Heart left ventricle (tissue), 13 donors: Measurements from ENCODE around the gene ZNF280B.
A peak's percentile ranks its signal among the peaks of the same experiment; 100 is the strongest.

Experiments
- CTCF ChIP-seq, 12 donors: fragments of 200-600 bp; sonication (generic) in 4 of 12; IDR thresholded peaks; one replicate each; pipeline versions ENCODE4 v1.5.0 to v1.8.0; 2018 to 2022; ENCODE audit warnings: antibody characterized with exemption in 12 of 12, mild to moderate bottlenecking in 5 of 12
- POLR2A ChIP-seq, 2 donors: fragments of 450-650 bp; IDR thresholded peaks; one replicate each; pipeline ENCODE4 v1.6.1; 2017; ENCODE audit warnings: antibody characterized with exemption in 2 of 2, mild to moderate bottlenecking in 2 of 2, moderate library complexity in 2 of 2
- donor health status: ischemic (EF 13 %, LVEDD 7.1; RV severe dilation, severe dysfunction).
- donor health status: DM: no; HTN: yes; CAD: no.
- donor health status: DM: no; HTN: no; CAD: no.
- donor health status: ischemic (EF 25% LVEDD 6.9; RV normal size, moderate dysfunction).
- donor health status: ischemic (EF 25% LVEDD 5.7; RV mildly dilated, moderate dysfunction).
- donor health status: ischemic (EF 35%, LVEDD 5.7; RV mildly dilated, moderate dysfunction).
- donor health status: nonischemic (EF 11% LVEDD 7.7; RV severe dilation, severe dysfunction).
- donor health status: DM: yes; HTN: yes; CAD: no.
- donor health status: PGD.
- donor health status: ischemic (EF 29% LVEDD 5.4; RV normal size, mild dysfunction).
- donor health status: nonischemic (EF 23%, LVEDD 6.1; RV moderate dilation, normal function).

DNA sequence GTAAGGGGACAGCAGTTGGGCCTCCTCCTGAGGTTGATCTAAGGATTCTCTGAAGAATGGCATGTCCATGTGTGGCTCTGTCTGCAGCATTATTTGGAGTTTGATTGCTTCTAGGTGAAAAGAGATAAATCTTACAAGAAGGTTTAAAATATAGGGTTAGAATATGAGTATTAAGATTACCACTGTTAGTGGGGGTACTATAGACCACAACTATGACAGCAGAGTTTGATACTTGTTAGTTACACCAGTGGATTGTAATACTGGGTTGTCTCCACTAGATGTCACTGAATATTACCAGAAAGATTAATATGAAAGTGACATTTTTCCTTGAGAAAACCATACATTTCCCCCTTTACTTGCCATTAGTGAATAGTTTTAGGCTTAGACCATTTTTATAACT lies 47.9 kb downstream of the ZNF280B start:
- peak in 4 of 12 donors; percentile 20 to 33 (median 27) for TF ChIP-seq CTCF (IDR thresholded peaks at IDR 0.05)
- no peak for TF ChIP-seq POLR2A (IDR thresholded peaks at IDR 0.05)
